MM.1S (cell line): Measurements from ENCODE around the gene TEK.

ENCODE experiments used
- DNase-seq: peaks from one replicate; pipeline ENCODE4 v3.0.0-alpha.2; 2015
- H2AFZ ChIP-seq: fragments of 300-600 bp; sonication (generic); 2 replicates; pipeline ENCODE4 v1.6.0; 2016; ENCODE audit warnings: antibody characterized with exemption, low read length
- H3F3A ChIP-seq: fragments of 300-600 bp; sonication (generic); 2 replicates; pipeline ENCODE4 v1.6.1; 2016; ENCODE audit warnings: mild to moderate bottlenecking, antibody characterized with exemption, low read length, moderate library complexity, mixed read lengths; ENCODE audit not compliant: insufficient read depth
- H3K27ac ChIP-seq: fragments of 300-600 bp; sonication (generic); 2 replicates; pipeline ENCODE4 v1.5.1; 2016; ENCODE audit warnings: mild to moderate bottlenecking, low read length
- H3K27me3 ChIP-seq: fragments of 300-600 bp; sonication (generic); replicated peaks from 2 replicates; pipeline ENCODE4 v1.6.0; 2016; ENCODE audit warnings: low read length; ENCODE audit not compliant: insufficient read depth
- H3K36me3 ChIP-seq: fragments of 300-600 bp; sonication (generic); replicated peaks from 2 replicates; pipeline ENCODE4 v1.6.1; 2016; ENCODE audit warnings: mild to moderate bottlenecking, low read length, mixed read lengths; ENCODE audit not compliant: insufficient read depth
- H3K4me1 ChIP-seq: fragments of 300-600 bp; sonication (generic); 2 replicates; pipeline ENCODE4 v1.6.1; 2016; ENCODE audit warnings: low read length, mixed read lengths
- H3K4me2 ChIP-seq: fragments of 300-600 bp; sonication (generic); 2 replicates; pipeline ENCODE4 v1.6.0; 2016; ENCODE audit warnings: low read depth, low read length
- H3K4me3 ChIP-seq: fragments of 300-600 bp; sonication (generic); 2 replicates; pipeline ENCODE4 v1.5.1; 2016; ENCODE audit warnings: low read length, mixed read lengths
- H3K79me2 ChIP-seq: fragments of 300-600 bp; sonication (generic); 2 replicates; pipeline ENCODE4 v1.6.1; 2016; ENCODE audit warnings: mixed run types, low read length, mixed read lengths
- H3K9ac ChIP-seq: fragments of 300-600 bp; sonication (generic); 2 replicates; pipeline ENCODE4 v1.6.1; 2016; ENCODE audit warnings: low read length, mixed read lengths
- H3K9me2 ChIP-seq: fragments of 300-600 bp; sonication (generic); replicated peaks from 2 replicates; pipeline ENCODE4 v1.6.1; 2016; ENCODE audit warnings: mild to moderate bottlenecking, low read length, mixed read lengths; ENCODE audit not compliant: insufficient read depth
- H3K9me3 ChIP-seq: fragments of 300-600 bp; sonication (generic); replicated peaks from 2 replicates; pipeline ENCODE4 v1.6.1; 2016; ENCODE audit warnings: mild to moderate bottlenecking, low read length, mixed read lengths; ENCODE audit not compliant: insufficient read depth
- H4K20me1 ChIP-seq: fragments of 300-600 bp; sonication (generic); 2 replicates; pipeline ENCODE4 v1.6.1; 2016; ENCODE audit warnings: mild to moderate bottlenecking, low read length, moderate library complexity, mixed read lengths; ENCODE audit not compliant: insufficient read depth
- EZH2 ChIP-seq: fragments of 300-600 bp; sonication (generic); optimal IDR thresholded peaks from 2 replicates; pipeline ENCODE3; 2017; ENCODE audit warnings: low read depth, mild to moderate bottlenecking, antibody characterized with exemption, low read length, mixed read lengths
- EZH2phosphoT487 ChIP-seq: fragments of 300-600 bp; sonication (generic); IDR thresholded peaks from 2 replicates; pipeline ENCODE4 v1.6.1; 2018; ENCODE audit warnings: antibody characterized with exemption, low read length
- TF ChIP-seq, protein P1 (sequence below): fragments of 300-600 bp; sonication (generic); IDR thresholded peaks from 2 replicates; pipeline ENCODE4 v1.5.1; 2016; ENCODE audit warnings: antibody characterized with exemption, low read length, mixed read lengths

TEK gene

DNA sequence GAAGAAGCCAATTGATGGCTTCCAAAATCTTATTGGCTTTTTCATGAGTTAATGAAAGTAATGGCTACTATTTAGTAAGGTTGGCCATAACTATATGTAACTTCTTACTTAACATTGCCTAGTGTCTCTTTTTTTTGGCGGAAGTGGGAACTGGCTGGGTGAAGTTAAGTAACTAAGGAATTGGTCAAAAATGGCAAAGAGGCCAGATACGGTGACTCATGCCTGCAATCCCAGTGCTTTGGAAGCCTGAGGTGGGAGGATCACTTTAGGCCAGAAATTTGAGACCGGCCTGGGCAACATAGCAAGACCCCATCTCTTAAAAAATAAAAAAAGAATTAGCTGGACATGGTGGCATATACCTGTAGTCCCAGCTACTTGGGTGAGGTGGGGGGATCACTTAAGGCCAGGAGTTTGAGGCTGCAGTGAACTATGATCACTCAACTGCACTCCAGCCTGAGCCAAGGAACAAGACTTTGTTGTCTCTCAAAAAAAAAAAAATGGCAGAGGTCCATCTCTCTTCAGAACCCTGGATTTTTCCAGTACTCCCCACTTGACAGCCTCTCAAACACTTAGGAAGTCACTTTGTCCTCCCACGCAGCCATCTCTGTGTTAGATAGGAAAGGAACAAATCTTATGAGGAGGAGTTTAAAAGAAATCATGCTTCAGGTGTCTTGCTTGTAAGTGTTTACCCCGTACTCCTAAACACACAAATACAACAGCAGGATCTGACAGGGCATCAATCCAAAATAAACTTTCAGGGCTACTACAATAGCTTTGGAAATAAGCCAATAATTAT is 75.7 kb downstream of the TEK start:
- TF ChIP-seq EZH2phosphoT487 = no peak
- no peak for TF ChIP-seq EZH2
- TF ChIP-seq, protein P1, sequence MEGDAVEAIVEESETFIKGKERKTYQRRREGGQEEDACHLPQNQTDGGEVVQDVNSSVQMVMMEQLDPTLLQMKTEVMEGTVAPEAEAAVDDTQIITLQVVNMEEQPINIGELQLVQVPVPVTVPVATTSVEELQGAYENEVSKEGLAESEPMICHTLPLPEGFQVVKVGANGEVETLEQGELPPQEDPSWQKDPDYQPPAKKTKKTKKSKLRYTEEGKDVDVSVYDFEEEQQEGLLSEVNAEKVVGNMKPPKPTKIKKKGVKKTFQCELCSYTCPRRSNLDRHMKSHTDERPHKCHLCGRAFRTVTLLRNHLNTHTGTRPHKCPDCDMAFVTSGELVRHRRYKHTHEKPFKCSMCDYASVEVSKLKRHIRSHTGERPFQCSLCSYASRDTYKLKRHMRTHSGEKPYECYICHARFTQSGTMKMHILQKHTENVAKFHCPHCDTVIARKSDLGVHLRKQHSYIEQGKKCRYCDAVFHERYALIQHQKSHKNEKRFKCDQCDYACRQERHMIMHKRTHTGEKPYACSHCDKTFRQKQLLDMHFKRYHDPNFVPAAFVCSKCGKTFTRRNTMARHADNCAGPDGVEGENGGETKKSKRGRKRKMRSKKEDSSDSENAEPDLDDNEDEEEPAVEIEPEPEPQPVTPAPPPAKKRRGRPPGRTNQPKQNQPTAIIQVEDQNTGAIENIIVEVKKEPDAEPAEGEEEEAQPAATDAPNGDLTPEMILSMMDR = no peak
- Histone ChIP-seq H2AFZ (no peak overlapping the region), H3K9ac (no peak overlapping the region), H3K27ac (no peak overlapping the region), H3F3A (no peaks in the 10 kb centered on the region), H3K79me2 (no peaks in the 10 kb centered on the region), H4K20me1 (no peaks in the 10 kb centered on the region), H3K27me3 (no peaks in the 10 kb centered on the region), H3K9me3 (no peaks in the 10 kb centered on the region), H3K4me2 (no peak overlapping the region), H3K36me3 (no peaks in the 10 kb centered on the region), H3K4me1 (no peaks in the 10 kb centered on the region), H3K9me2 (no peaks in the 10 kb centered on the region), H3K4me3 (no peak overlapping the region)
- DNase-seq = no peak

DNA sequence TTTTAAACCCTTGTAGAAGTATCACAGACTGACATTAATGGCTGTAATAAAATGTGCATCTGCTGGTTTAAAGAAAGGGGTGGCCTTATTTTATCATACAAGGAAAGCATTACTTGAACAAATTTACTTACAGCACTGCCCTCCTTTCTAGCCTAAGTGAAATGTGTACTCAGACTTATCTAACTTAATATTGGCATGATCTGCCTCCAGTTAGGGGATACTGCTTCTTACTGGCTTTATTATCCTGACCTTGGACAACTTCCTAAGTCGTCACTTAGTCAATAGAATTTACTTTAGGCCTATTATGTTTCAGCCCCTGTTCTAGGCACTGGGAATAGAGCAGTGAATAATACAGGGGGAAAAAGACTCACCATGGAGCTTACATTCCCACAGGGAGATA is 79.4 kb downstream of the TEK start:
- no peaks in the 10 kb centered on the region for H3K4me1 ChIP-seq
- H2AFZ ChIP-seq = no peak overlapping the region
- no peak for DNase-seq
- H3K9me3 ChIP-seq = no peaks in the 10 kb centered on the region
- no peaks in the 10 kb centered on the region for H3K9me2 ChIP-seq
- H3K27ac ChIP-seq = no peak overlapping the region
- TF ChIP-seq EZH2 (no peak), EZH2phosphoT487 (no peak)
- TF ChIP-seq, protein P1 = no peak
- no peak overlapping the region for H3K4me3 ChIP-seq
- no peaks in the 10 kb centered on the region for H3K79me2 ChIP-seq
- no peak overlapping the region for H3K9ac ChIP-seq
- no peaks in the 10 kb centered on the region for H4K20me1 ChIP-seq
- no peaks in the 10 kb centered on the region for H3K36me3 ChIP-seq
- H3K27me3 ChIP-seq = no peaks in the 10 kb centered on the region
- no peak overlapping the region for H3K4me2 ChIP-seq
- no peaks in the 10 kb centered on the region for H3F3A ChIP-seq

DNA sequence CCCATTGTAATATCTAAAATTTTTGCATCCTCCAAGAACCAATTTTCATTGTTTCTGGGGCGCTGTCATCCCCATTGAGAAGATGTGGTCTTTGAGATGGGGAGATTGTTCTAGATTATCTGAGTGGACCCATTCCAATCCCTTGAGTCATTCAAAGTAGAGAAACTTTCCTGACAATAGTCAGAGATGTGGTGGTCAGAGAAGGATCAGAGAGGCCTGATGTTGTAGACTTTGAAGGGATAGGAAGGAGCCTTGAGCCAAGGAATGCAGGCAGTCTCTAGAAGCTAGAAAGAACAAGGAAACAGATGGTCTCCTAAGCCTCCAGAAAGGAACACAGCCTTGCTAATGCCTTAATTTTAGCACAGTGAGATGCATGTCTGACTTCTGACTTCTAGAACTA is 80.4 kb downstream of the TEK start:
- H2AFZ ChIP-seq = no peak overlapping the region
- no peak overlapping the region for H3K27ac ChIP-seq
- H3K4me3 ChIP-seq = no peak overlapping the region
- H3K4me2 ChIP-seq = no peak overlapping the region
- no peaks in the 10 kb centered on the region for H3K36me3 ChIP-seq
- DNase-seq = no peak
- TF ChIP-seq, protein P1 = no peak
- TF ChIP-seq EZH2 (no peak), EZH2phosphoT487 (no peak)
- no peak overlapping the region for H3K9ac ChIP-seq
- no peaks in the 10 kb centered on the region for H3K9me2 ChIP-seq
- no peaks in the 10 kb centered on the region for H3K79me2 ChIP-seq
- no peaks in the 10 kb centered on the region for H3F3A ChIP-seq
- no peaks in the 10 kb centered on the region for H3K27me3 ChIP-seq
- no peaks in the 10 kb centered on the region for H3K9me3 ChIP-seq
- H3K4me1 ChIP-seq = no peaks in the 10 kb centered on the region
- no peaks in the 10 kb centered on the region for H4K20me1 ChIP-seq
